Motor neuron (in vitro differentiated cells): Measurements from ENCODE around the gene PEAK1. TPM values are rescaled to one million over a fixed set of nuclear protein-coding genes. Genes with fewer than 3 reads are reported as not detected.
"Not testable (repeated sequence)": the region's sequence is repeated elsewhere in the genome, so short reads cannot be mapped to it uniquely, and the experiment has no call there.

ENCODE experiments used
- ATAC-seq, 8 experiments: fragments of 200-7000 bp; cut with Tn5 transposase; replicated peaks in 6 of 8; 2 replicates each; pipeline ENCODE4 v1.8.0; 2021; ENCODE audit warnings: mild to moderate bottlenecking in 8 of 8, moderate library complexity in 8 of 8
- H3K27ac ChIP-seq, 2 donors: fragments of 250-450 bp; sonication (Bioruptor Pico); 2 replicates each; pipeline ENCODE4 v1.9.0; 2021; ENCODE audit warnings: antibody characterized with exemption in 2 of 2, mild to moderate bottlenecking in 2 of 2, moderate library complexity in 1 of 2
- H3K4me1 ChIP-seq, 2 donors: fragments of 250-450 bp; sonication (Bioruptor Pico); replicated peaks in 1 of 2; 2 replicates each; pipeline ENCODE4 v1.6.1; 2021; ENCODE audit warnings: antibody characterized with exemption in 2 of 2, mild to moderate bottlenecking in 2 of 2, moderate library complexity in 1 of 2
- H3K4me3 ChIP-seq, 5 donors: fragments of 250-450 bp; sonication (Bioruptor Pico); 2 replicates each; pipeline ENCODE4 v1.9.0; 2021; ENCODE audit warnings: antibody characterized with exemption in 5 of 5, mild to moderate bottlenecking in 5 of 5, moderate library complexity in 4 of 5
- WGBS, 10 experiments: fragments of 450-650 bp; shearing (Covaris generic); methylation state at CpG; one replicate each; pipeline ENCODE4 v1.0.0; 2022; 5-methylcytosine and 5-hydroxymethylcytosine counted together
- in situ Hi-C, 9 experiments: fragments of 400-800 bp; cut with MboI; loops; one replicate each; pipeline ENCODE4 v1.15.0; 2021; ENCODE audit warnings: low sequenced_read_pairs in 9 of 9, low pct_unique_long_range_greater_than_20kb in 2 of 9; ENCODE audit not compliant: unreplicated experiment in 9 of 9
- total RNA-seq, 8 experiments: library from RNA; unstranded; fragments of 300-600 nt; gene quantifications; 2 replicates each; pipeline versions ENCODE4 v1.2.3 to v1.2.4, GENCODE V29; 2022

Gene PEAK1
- total RNA-seq, 8 experiments from 2014 or later, result 8.9 to 87.5 (median 12.2) TPM

- H3K4me3 ChIP-seq, result no peak overlapping the region
- ATAC-seq, result no peak
- no peaks in the 10 kb centered on the region for H3K4me1 ChIP-seq
- in situ Hi-C loops, result no loop called here
- no peak overlapping the region for H3K27ac ChIP-seq
Measured at GRCh38 chr15:77179541-77179998, 240.3 kb downstream of the PEAK1 start.

- in situ Hi-C loops, result no loop called here
Measured at GRCh38 chr15:77178411-77178810, 241.5 kb downstream of the PEAK1 start.

GRCh38 chr15:77176148-77176547, 243.8 kb downstream of the PEAK1 start:
- ATAC-seq, result not testable (repeated sequence)

More at GRCh38 chr15:77178411-77178810, 241.5 kb downstream of the PEAK1 start:
- Histone ChIP-seq H3K4me3 (no peak overlapping the region), H3K4me1 (no peaks in the 10 kb centered on the region), H3K27ac (no peak overlapping the region)
- ATAC-seq, result no peak

GRCh38 chr15:77173487-77173886, 246.4 kb downstream of the PEAK1 start:
- in situ Hi-C loops, result no loop called here
- Histone ChIP-seq H3K27ac (no peak overlapping the region), H3K4me1 (peaks cover 0 to 2% of the 10 kb centered on the region in 2 donors), H3K4me3 (no peak overlapping the region)
- 33 to 100% (median 83%) methylated on average over 1 of the region's 1 CpG; no CpG with 5 or more reads in 3 of the 10 experiments for WGBS, 10 experiments
- peak in 1 of 8 experiments; percentile 37 for ATAC-seq

More at GRCh38 chr15:77176148-77176547, 243.8 kb downstream of the PEAK1 start:
- H3K4me3 ChIP-seq, H3K4me1 ChIP-seq, H3K27ac ChIP-seq, in situ Hi-C loops: not testable (repeated sequence)
- WGBS, 10 experiments, result 100% methylated on average over 1 of the region's 1 CpG; no CpG with 5 or more reads in 9 of the 10 experiments

GRCh38 chr15:77171221-77171967, 248.5 kb downstream of the PEAK1 start:
- Histone ChIP-seq H3K27ac (no peak overlapping the region), H3K4me3 (no peak overlapping the region), H3K4me1 (peaks cover 4 to 12% of the 10 kb centered on the region in 2 donors)
- ATAC-seq, result no peak
- 58 to 100% (median 81%) methylated on average over 1 to 2 of the region's 2 CpGs for WGBS, 10 experiments
- in situ Hi-C loops, result no loop called here

GRCh38 chr15:77168616-77169015, 251.3 kb downstream of the PEAK1 start:
- Histone ChIP-seq H3K4me3 (no peak overlapping the region), H3K4me1 (peaks cover 6 to 12% of the 10 kb centered on the region in 2 donors), H3K27ac (peak overlapping the region in 1 of 2 donors; percentile 22)
- in situ Hi-C loops, result no loop called here
- no peak for ATAC-seq
- WGBS, 10 experiments, result 91 to 100% (median 95%) methylated on average over 1 to 3 of the region's 3 CpGs; no CpG with 5 or more reads in 4 of the 10 experiments

- ATAC-seq, result peak in 5 of 8 experiments; percentile 12 to 97 (median 55)
- peak overlapping the region in 1 of 2 donors; percentile 22 for H3K27ac ChIP-seq
- 72 to 100% (median 93%) methylated on average over 1 to 5 of the region's 5 CpGs; no CpG with 5 or more reads in 5 of the 10 experiments for WGBS, 10 experiments
- in situ Hi-C loops, result no loop called here
- no peak overlapping the region for H3K4me3 ChIP-seq
- peaks cover 6 to 14% of the 10 kb centered on the region in 2 donors for H3K4me1 ChIP-seq
Measured at GRCh38 chr15:77168141-77168540, 251.8 kb downstream of the PEAK1 start.

GRCh38 chr15:77167406-77167805, 252.5 kb downstream of the PEAK1 start:
- Histone ChIP-seq H3K4me3 (no peak overlapping the region), H3K27ac (no peak overlapping the region), H3K4me1 (peaks cover 6 to 16% of the 10 kb centered on the region in 2 donors)
- WGBS, 10 experiments, result 33 to 100% (median 72%) methylated on average over 1 to 3 of the region's 3 CpGs
- ATAC-seq, result peak in 1 of 8 experiments; percentile 6
- in situ Hi-C loops, result no loop called here

- Histone ChIP-seq H3K27ac (no peak overlapping the region), H3K4me3 (no peak overlapping the region), H3K4me1 (peaks cover 6 to 19% of the 10 kb centered on the region in 2 donors)
- in situ Hi-C loops, result no loop called here
- no peak for ATAC-seq
- WGBS, 10 experiments, result 53 to 100% (median 71%) methylated on average over 2 to 7 of the region's 7 CpGs
Measured at GRCh38 chr15:77163781-77164384, 256.0 kb downstream of the PEAK1 start.

- no peak overlapping the region for H3K27ac ChIP-seq
- no peak overlapping the region for H3K4me3 ChIP-seq
- 61 to 100% (median 82%) methylated on average over 2 to 4 of the region's 4 CpGs; no CpG with 5 or more reads in 1 of the 10 experiments for WGBS, 10 experiments
- peaks cover 5 to 12% of the 10 kb centered on the region in 2 donors for H3K4me1 ChIP-seq
- no peak for ATAC-seq
- in situ Hi-C loops, result no loop called here
Measured at GRCh38 chr15:77162872-77163633, 256.9 kb downstream of the PEAK1 start.

- WGBS, 10 experiments, result 67 to 100% (median 90%) methylated on average over 1 to 7 of the region's 7 CpGs; no CpG with 5 or more reads in 2 of the 10 experiments
- H3K27ac ChIP-seq, result no peak overlapping the region
- ATAC-seq, result peak in 1 of 8 experiments; percentile 57
- in situ Hi-C loops, result no loop called here
- peaks cover 3 to 7% of the 10 kb centered on the region in 2 donors for H3K4me1 ChIP-seq
- H3K4me3 ChIP-seq, result no peak overlapping the region
Measured at GRCh38 chr15:77160562-77161478, 259.1 kb downstream of the PEAK1 start.

- in situ Hi-C loops, result not testable (repeated sequence)
Measured at GRCh38 chr15:77156000-77156399, 263.9 kb downstream of the PEAK1 start.

More at GRCh38 chr15:77156000-77156399, 263.9 kb downstream of the PEAK1 start:
- not testable (repeated sequence) for H3K4me3 ChIP-seq, H3K4me1 ChIP-seq, H3K27ac ChIP-seq, ATAC-seq
- 90 to 100% (median 90%) methylated on average over 2 to 4 of the region's 11 CpGs; no CpG with 5 or more reads in 7 of the 10 experiments for WGBS, 10 experiments
